GM13976 (cell line): ENCODE results near the gene SFRP2.

ENCODE experiments used
- DNase-seq: peaks from one replicate; pipeline ENCODE4 v3.0.0; 2012; ENCODE audit warnings: low spot score
- in situ Hi-C: fragments of 300-500 bp; cut with MboI; formaldehyde crosslinking; loops from one replicate; pipeline ENCODE4 v1.12.0; 2022; ENCODE audit warnings: low sequenced_read_pairs, mixed read lengths, inconsistent platforms; ENCODE audit not compliant: unreplicated experiment
- TF ChIP-seq, protein P1 (sequence below): IDR thresholded peaks from 2 replicates; pipeline ENCODE4 v1.5.1; 2012; ENCODE audit warnings: borderline replicate concordance, mild to moderate bottlenecking; ENCODE audit not compliant: insufficient read depth; ENCODE audit errors: extremely low read depth, missing control alignments, control extremely low read depth

SFRP2 gene

DNA sequence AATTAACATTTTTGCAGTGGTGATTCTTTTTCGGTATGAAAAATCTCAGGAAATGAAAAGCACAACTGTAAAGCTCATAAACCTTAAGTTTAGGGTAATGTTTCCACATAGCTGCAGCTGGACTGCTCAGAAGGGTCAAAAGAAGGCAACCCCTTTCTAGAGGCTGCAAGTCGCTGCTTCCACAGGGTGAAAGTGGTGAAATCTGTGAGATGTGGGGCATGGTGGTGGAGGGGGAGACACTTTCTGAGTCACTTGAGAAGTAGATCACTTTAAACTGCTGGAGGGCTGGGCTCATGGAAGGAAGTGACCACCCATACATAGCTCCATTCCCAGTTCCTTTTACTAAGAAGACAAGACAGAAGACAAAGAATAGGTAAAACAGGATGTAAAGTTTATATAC is 8.7 kb downstream of the SFRP2 start:
- in situ Hi-C loops, result loop anchor here (25.0 kb wide), 1 partner anchor 732 kb away; no protein-coding TSS in a partner anchor
- no peak for DNase-seq
- TF ChIP-seq, protein P1, sequence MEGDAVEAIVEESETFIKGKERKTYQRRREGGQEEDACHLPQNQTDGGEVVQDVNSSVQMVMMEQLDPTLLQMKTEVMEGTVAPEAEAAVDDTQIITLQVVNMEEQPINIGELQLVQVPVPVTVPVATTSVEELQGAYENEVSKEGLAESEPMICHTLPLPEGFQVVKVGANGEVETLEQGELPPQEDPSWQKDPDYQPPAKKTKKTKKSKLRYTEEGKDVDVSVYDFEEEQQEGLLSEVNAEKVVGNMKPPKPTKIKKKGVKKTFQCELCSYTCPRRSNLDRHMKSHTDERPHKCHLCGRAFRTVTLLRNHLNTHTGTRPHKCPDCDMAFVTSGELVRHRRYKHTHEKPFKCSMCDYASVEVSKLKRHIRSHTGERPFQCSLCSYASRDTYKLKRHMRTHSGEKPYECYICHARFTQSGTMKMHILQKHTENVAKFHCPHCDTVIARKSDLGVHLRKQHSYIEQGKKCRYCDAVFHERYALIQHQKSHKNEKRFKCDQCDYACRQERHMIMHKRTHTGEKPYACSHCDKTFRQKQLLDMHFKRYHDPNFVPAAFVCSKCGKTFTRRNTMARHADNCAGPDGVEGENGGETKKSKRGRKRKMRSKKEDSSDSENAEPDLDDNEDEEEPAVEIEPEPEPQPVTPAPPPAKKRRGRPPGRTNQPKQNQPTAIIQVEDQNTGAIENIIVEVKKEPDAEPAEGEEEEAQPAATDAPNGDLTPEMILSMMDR, result no peak

DNA sequence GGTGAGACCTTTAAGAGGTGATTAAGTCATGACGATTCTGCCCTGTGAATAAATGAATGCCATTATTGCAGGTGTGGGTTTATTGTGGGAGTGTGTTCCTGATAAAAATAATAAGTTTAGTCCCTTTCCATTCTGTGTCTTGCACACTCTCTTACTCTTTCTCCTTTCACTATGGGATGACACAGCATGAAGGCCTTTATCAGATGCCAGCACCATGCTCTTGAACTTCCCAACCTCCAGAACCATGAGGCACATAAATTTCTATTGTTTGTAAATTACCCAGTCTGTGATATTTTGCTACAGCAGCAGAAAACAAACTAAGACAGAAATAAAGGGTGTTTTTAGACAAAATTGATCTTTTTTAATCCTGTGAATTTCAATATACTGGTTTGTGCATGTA is 10.5 kb downstream of the SFRP2 start:
- in situ Hi-C loops, result loop anchor here (25.0 kb wide), 1 partner anchor 734 kb away; no protein-coding TSS in a partner anchor
- TF ChIP-seq, protein P1, result no peak
- no peak for DNase-seq

DNA sequence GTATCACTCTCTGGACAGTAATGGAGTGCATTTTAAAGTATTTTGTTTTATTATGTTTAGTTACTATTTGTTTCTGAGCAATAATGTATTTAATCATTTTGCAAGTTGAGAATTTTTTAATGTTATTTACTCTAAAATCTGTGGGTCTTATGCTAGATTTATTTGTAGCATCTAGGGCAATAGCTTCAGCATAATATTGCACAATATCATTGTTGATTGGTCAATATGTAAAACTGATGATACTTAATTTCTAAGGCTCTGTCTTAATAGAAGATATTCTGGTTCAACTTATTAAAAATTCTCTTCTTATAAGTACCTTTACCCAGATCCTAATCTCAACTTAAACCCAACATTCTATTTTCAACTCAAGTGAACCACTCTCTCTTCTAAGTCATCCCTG is 11.5 kb downstream of the SFRP2 start:
- no peak for DNase-seq
- in situ Hi-C loops, result loop anchor here (25.0 kb wide), 1 partner anchor 735 kb away; no protein-coding TSS in a partner anchor
- TF ChIP-seq, protein P1, result no peak

DNA sequence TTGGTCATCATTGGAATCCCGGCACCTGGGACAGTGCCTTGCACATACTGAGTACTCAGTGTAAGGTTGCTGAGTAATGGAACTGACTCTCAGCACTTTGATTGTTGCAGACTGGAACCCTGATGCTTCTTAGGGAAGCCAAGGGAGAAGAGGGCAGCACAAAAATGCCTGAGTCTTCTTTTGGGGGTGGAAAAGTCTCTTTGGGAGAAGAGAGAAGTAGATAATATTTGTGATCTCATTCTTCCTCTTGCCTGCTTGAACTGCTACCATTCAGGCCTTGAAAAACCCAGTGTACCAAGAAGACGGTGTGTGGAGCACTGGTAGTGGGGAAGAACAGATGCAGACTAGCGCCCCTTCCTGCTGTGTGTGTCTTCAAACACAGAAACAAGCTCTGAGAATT is 12.3 kb downstream of the SFRP2 start:
- DNase-seq, result no peak
- TF ChIP-seq, protein P1, result no peak
- in situ Hi-C loops, result loop anchor here (25.0 kb wide), 1 partner anchor 736 kb away; no protein-coding TSS in a partner anchor

DNA sequence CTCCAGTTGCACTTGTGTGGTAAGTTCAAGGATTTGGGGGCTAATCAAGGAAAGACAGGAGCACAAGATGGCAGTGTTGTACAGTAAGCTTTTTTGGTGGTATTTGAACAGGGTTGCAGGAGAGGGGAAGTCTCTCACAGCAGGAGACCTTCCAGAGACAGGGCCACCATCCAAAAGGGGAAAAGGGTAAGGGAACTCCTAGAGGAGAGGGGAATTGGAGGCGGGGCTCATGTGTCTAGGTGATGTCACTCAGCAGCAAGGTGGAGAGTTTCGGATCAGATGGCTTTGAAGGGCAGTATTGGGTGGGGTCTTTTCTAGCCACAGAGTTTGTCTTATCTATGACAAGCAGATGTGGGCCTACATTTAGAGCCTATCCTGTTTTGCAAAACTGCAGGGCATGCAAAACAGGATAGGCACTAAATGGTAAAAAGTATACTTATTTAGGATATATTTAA is 15.6 kb downstream of the SFRP2 start:
- no peak for DNase-seq
- TF ChIP-seq, protein P1, result no peak
- in situ Hi-C loops, result no loop called here

GRCh38 chr4:153771046-153771445 is 17.8 kb downstream of the SFRP2 start:
- in situ Hi-C loops, result no loop called here
- TF ChIP-seq, protein P1, result no peak
- no peak for DNase-seq
